ENCODE results near the gene MOBP. TPM values are rescaled to one million over a fixed set of nuclear protein-coding genes. Genes with fewer than 3 reads are reported as not detected.

MOBP gene
- total and polyA plus RNA-seq, 7 donors, result 0.01 to 0.09 TPM; not detected in 5

DNA sequence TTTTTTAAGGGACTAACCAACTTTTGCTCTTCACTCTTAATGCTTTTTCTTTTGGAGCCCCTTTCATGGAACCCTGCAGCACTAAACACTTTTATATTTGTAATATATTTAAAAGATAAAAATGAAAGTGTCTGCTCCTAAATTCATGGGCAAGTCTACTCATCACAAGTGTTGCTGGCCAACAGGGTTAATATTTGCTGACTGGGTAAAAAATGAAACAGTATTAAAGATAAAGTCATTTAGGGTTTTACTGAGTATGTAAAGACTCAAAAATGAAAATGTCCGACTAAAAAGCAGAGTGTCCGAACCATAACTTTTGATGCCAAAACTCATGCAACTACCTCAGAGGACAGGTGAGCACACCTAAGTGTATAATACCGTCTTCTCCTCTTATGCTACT is 54.0 kb downstream of the MOBP start:
- Histone ChIP-seq H3K27ac (no peak overlapping the region), H3K27me3 (ENCODE audit: insufficient read depth in 3 of 3, low read length in 2 of 3) (peaks cover 0 to 3% (median 0%) of the 10 kb centered on the region in 3 donors), H3K9me3 (peaks cover 4% of the 10 kb centered on the region), H3K4me3 (no peak overlapping the region), H3K4me1 (no peaks in the 10 kb centered on the region), H3K36me3 (ENCODE audit: insufficient read depth in 1 of 2, low read depth in 1 of 2) (no peaks in the 10 kb centered on the region)
- WGBS, 3 donors, result 90 to 97% (median 91%) methylated on average over 3 of the region's 3 CpGs
- DNase-seq (no peak), ATAC-seq (no peak)
- TF ChIP-seq, protein P1, sequence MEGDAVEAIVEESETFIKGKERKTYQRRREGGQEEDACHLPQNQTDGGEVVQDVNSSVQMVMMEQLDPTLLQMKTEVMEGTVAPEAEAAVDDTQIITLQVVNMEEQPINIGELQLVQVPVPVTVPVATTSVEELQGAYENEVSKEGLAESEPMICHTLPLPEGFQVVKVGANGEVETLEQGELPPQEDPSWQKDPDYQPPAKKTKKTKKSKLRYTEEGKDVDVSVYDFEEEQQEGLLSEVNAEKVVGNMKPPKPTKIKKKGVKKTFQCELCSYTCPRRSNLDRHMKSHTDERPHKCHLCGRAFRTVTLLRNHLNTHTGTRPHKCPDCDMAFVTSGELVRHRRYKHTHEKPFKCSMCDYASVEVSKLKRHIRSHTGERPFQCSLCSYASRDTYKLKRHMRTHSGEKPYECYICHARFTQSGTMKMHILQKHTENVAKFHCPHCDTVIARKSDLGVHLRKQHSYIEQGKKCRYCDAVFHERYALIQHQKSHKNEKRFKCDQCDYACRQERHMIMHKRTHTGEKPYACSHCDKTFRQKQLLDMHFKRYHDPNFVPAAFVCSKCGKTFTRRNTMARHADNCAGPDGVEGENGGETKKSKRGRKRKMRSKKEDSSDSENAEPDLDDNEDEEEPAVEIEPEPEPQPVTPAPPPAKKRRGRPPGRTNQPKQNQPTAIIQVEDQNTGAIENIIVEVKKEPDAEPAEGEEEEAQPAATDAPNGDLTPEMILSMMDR (IDR thresholded peaks at IDR 0.05), result no peak
- intact Hi-C loops (cut with DNase I), result no loop called here

DNA sequence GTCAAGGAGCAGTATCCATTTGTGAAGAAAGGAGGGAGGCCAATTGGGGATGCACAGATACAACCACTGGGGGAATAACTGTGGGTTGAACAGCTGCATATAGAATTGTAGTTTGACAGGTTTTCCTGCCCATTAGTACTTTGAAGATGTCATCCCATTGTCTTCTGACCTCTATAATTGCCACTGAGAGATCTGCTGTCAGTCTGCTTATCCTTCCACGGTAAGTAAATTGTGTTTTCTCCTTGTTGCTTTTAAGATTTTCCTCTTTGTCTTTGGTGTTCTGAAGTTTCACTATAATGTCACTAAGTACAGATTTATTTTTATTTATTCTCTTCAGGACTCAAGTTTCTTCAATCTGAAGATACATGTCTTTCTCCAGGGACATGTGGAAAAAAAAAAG is 56.6 kb downstream of the MOBP start:
- intact Hi-C loops (cut with DNase I), result no loop called here
- peaks cover 4% of the 10 kb centered on the region for H3K9me3 ChIP-seq
- no peak overlapping the region for H3K27ac ChIP-seq
- ATAC-seq (no peak), DNase-seq (no peak)
- H3K4me1 ChIP-seq, result no peaks in the 10 kb centered on the region
- 76 to 86% (median 77%) methylated on average over 1 of the region's 1 CpG for WGBS, 3 donors
- TF ChIP-seq, protein P1 (IDR thresholded peaks at IDR 0.05), result no peak
- H3K27me3 ChIP-seq (ENCODE audit: insufficient read depth in 3 of 3, low read length in 2 of 3), result no peaks in the 10 kb centered on the region
- H3K36me3 ChIP-seq (ENCODE audit: insufficient read depth in 1 of 2, low read depth in 1 of 2), result no peaks in the 10 kb centered on the region
- H3K4me3 ChIP-seq, result no peak overlapping the region

DNA sequence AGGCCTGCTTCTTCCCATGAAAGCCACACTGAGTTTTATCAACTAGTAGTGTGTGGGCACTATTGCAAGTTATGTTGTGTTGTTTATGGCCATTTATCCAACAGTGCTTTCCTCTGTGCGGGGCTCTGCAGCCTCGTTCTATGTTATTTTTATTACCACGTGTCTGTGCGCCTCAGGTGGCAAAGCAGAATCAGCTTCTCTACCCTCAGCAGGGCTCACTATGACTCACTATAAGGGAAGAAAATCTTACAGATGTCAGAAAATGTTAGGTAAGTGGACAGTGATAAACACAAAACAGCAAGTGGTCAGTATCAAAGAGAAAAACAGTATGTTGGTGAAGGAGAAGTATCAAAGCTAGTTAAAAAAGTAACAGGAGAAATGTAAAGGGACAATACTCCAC is 61.4 kb downstream of the MOBP start:
- Histone ChIP-seq H3K27ac (no peak overlapping the region), H3K4me1 (no peaks in the 10 kb centered on the region), H3K9me3 (peaks cover 4% of the 10 kb centered on the region), H3K36me3 (ENCODE audit: insufficient read depth in 1 of 2, low read depth in 1 of 2) (no peaks in the 10 kb centered on the region), H3K4me3 (no peak overlapping the region), H3K27me3 (ENCODE audit: insufficient read depth in 3 of 3, low read length in 2 of 3) (no peaks in the 10 kb centered on the region)
- TF ChIP-seq, protein P1 (IDR thresholded peaks at IDR 0.05), result no peak
- no peak for DNase-seq
- no peak for ATAC-seq
- WGBS, 3 donors, result 54 to 65% (median 65%) methylated on average over 4 of the region's 4 CpGs
- intact Hi-C loops (cut with DNase I), result no loop called here

DNA sequence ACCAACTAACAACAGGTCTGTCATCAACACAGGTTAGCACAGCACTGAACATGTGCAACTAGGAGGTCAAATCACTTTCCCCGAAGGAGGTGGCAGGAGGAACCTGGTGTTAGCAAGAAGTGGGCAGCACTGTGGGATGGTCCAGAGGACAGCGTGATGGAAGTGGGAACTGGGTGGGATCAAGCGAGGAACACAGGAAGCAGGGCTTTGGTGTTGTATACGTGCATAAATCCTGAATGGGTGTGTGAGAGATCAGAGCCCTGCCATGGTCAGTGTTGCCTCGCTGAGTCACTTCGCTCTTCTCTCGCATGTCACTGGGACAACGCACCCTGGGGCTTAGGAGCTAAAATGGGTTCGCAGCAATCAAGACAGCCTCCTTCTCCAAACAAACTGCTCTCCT is 62.1 kb downstream of the MOBP start:
- H3K27me3 ChIP-seq (ENCODE audit: insufficient read depth in 3 of 3, low read length in 2 of 3), result no peaks in the 10 kb centered on the region
- DNase-seq (no peak), ATAC-seq (no peak)
- H3K4me1 ChIP-seq, result no peaks in the 10 kb centered on the region
- H3K27ac ChIP-seq, result no peak overlapping the region
- H3K9me3 ChIP-seq, result no peaks in the 10 kb centered on the region
- 74 to 79% (median 79%) methylated on average over 9 of the region's 9 CpGs for WGBS, 3 donors
- no peak overlapping the region for H3K4me3 ChIP-seq
- no peaks in the 10 kb centered on the region for H3K36me3 ChIP-seq (ENCODE audit: insufficient read depth in 1 of 2, low read depth in 1 of 2)
- intact Hi-C loops (cut with DNase I), result no loop called here
- TF ChIP-seq, protein P1 (IDR thresholded peaks at IDR 0.05), result no peak

DNA sequence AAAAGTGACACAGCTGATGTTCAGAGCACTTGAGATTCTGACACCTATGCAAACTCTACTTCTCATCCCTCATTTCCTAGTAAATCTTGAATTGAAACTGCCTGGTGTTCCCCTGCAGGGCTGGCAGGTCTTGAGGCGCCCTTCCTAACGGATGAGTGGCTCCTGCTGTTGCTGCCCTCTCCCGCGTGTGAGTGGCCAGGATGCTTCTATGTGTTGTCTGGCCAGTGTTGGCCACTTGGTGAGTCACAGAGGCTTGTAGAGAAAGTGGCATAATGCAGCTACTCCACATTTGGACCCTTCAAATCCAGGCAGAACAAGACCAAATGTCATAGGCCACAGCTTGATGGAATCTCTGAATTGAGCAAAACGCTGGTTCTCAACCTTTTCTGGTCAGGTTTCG is 63.6 kb downstream of the MOBP start:
- Histone ChIP-seq H3K4me3 (no peak overlapping the region), H3K4me1 (no peaks in the 10 kb centered on the region), H3K36me3 (ENCODE audit: insufficient read depth in 1 of 2, low read depth in 1 of 2) (no peaks in the 10 kb centered on the region), H3K27me3 (ENCODE audit: insufficient read depth in 3 of 3, low read length in 2 of 3) (peaks cover 0 to 4% (median 0%) of the 10 kb centered on the region in 3 donors), H3K9me3 (no peaks in the 10 kb centered on the region), H3K27ac (no peak overlapping the region)
- 89 to 93% (median 91%) methylated on average over 6 of the region's 6 CpGs for WGBS, 3 donors
- TF ChIP-seq, protein P1 (IDR thresholded peaks at IDR 0.05), result no peak
- intact Hi-C loops (cut with DNase I), result no loop called here
- DNase-seq, result no peak
- ATAC-seq, result no peak
